ENCODE data around the gene PFDN4.

The PFDN4 gene

DNA sequence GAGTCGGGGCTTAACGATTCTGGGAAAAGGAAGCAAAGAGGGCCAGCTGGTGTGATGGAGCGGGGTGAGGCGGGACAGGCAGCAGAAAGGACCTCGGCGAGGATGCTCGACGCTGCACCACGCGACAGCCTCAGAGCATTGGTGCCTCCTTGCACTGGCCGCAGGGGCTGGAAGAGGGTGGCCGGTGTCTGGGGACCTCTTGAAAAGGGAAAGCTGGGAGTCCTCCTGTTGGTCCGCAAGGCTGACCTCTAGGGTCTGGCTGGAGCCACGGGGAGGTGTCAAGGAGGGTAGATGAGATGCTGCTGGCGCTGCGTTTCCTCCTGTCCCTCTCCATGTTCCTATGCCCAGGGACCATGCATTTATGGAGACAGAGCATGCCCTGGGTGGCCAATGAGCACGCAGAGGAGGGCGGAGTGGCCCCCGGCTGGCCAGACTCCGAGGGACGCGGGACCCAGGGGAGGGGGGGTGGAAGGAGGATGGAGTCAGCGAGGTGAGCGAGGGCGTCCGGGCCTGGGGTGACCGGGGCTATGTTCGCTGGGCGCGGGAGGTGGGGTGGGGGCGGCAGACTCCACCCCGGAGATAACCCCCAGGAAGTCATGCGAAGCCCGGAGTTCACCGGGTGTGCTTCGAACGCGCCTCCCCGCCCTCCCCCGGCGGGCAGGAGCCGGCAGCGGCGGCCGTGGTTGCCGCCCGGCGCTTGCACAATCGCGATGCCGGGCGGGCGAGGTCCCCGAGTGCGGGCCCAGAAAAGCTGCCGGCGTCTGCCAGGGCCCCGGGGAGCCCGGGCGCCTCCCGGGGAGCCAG, 34.0 kb upstream of the PFDN4 start, which contains the start of gene CYP24A1:
Gene CYP24A1 (minus strand): TSS at position 334 of the 804 bp plus-strand sequence. CDS start 407 bp downstream, outside the sequence.
- no peak for DNase-seq (ENCODE audit: low read depth in 2 of 2)

DNA sequence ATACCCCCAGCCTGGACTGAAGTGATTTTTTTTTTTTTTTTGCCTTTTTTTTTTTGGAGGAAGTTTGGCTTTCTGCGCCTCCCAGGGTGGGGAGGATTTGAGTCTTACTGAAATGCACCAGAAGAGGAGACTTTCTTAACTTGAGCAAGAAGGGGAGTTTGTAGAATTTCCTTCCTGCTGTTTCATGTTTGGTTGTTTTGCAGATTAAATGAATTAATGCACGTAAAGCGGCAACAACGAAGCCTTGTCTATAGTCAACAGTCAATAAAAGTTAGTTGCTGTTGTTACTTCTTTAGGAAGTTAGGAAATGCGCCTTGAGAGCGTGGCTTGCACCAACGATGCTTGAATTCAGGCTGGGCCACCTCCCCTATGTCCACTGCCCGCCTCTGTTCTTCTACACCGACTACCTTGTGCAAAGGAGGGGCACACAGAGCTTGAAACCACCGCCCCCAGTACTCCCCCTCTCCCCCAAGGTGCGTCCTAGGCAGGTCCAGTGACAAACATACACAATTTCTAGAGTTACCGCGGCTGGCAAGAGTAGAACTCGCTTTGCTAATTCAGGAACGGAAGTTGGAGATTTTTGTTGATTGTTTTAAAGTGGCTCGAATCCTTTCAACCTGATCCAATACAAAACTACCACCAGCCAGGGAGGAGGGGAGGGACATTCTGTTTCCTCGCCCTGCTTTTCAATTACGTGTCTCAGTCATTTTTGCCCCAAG, 33.3 kb upstream of the PFDN4 start:
- no peak for DNase-seq (ENCODE audit: low read depth in 2 of 2)

DNA sequence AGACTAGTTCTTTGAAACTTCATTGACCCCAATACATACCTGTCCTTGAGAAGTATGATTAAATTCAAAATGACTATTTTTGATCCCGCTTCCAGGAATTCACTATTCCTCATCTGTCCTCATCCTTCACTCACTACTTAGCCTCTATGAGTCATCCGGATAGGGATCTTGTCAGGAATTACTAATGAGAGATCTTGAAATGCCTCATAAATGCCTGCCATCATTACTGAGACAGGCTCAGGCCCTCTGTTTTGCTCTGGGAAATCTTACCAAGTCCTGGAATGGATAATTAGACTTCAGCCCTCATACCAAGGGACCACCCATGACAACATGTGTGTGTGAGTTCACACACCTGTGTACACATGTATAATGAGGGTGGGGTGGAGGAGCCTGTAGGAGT, 31.3 kb upstream of the PFDN4 start:
- no peak for DNase-seq (ENCODE audit: low read depth in 2 of 2)

- DNase-seq (ENCODE audit: low read depth in 2 of 2) = no peak
Measured at GRCh38 chr20:54177378-54177777, 30.5 kb upstream of the PFDN4 start.

- DNase-seq (ENCODE audit: low read depth in 2 of 2) = no peak
Measured at GRCh38 chr20:54178256-54178655, 29.6 kb upstream of the PFDN4 start.

DNA sequence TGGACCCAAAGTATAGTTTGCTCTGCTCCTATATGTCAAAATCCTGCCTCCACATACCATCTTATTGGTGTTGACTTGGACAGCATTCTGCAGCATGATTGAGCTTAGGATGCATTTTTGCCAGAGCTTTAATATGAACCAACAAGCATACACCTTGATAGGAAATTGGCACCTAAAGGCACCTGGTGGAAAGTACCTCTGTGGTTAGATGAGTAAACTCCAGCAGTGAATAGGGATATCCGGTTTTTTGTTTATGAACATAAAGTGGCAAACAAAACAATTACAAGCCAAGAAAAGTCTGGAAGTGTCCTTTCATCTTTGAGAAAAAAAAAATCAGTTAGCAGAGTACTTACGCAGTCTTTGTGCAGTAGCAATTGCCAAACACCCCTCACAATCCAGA, 27.9 kb upstream of the PFDN4 start:
- DNase-seq (ENCODE audit: low read depth in 2 of 2) = no peak

- DNase-seq (ENCODE audit: low read depth in 2 of 2) = no peak
Measured at GRCh38 chr20:54180931-54181330, 27.0 kb upstream of the PFDN4 start.

DNA sequence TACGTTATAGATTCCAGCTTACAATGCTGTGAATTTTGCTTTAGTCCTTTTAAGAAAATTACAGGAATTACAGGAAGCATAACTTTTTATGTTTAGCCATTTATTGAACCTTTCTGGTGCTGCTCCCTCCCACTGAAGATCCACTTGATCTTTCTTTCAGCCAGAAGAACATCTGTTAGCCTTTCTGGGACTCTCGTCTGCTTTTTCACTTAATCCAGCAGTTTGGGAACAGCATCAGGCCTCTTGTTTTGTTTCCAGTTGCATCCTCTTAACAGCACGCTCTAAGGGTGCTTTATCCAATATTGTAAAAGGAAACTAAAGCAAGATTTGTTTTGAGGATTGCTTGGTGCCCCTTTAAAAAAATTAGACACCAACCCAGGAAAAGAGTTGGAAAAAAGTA, 23.8 kb upstream of the PFDN4 start:
- no peak for DNase-seq (ENCODE audit: low read depth in 2 of 2)

DNA sequence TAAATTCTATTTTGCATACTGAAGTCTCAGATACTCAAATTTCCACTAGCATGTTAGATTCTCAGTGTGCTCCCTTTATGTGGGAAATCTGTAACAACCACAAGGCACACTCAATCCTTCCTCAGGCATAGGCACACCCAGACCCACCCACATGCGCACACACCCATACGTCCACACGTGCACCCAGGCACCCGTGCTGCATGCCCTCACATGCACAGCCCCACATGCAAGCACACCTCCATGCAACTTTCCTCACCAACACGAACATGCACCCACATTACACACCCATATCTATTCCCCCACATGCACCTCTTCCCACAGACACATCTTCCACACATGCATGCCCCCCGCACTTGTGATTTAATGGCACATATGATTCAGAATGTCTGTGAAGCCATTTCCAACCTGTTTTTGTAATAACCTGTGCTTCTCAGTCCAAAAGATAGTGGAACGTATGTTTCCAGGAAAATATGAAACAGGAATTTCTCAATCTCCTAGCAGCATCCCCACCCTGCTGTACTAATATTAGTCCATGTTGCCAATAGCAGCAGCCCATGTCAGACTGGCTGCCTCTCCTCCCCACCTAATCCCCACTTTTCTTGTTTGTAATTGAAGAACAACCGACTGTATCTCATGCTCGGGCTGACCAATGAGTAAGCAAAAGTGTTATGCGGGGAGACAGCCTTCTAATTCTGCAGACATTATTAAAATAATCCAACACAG, 22.8 kb upstream of the PFDN4 start:
- DNase-seq (ENCODE audit: low read depth in 2 of 2) = no peak

DNA sequence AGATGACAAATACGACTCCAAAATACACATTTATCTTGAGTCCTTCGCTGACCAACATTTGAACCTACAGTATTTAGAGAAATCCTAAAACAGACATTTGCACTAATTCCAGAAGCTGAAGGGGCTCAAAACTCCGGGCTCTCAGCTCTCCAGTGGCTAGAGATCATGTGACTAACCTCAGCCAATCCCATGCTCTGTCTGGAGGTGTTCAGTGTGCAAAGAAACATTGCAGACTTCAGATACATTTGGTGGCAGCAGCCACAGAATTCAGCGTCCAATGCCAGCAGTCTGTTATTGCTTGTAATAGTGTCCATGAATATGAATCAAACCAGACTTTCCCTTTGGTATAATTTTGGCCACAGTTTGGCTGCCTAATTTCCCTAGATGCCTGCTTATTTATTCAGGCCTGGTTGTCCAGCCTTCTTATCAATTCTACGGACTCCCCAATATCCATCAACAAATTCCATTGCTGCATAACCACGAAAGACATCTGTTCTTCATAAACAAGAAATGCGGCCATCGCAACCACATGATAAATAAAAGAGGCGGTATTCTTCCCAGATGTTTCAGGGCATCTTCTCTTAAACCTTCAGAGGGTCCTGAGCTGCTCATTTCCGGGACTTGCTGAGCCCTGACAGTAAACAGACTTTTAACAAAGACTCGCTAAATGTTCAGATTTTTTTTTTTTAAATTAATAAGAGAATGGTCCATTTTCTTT, 19.6 kb upstream of the PFDN4 start:
- no peak for DNase-seq (ENCODE audit: low read depth in 2 of 2)

- no peak for DNase-seq (ENCODE audit: low read depth in 2 of 2)
Measured at GRCh38 chr20:54189630-54190029, 18.3 kb upstream of the PFDN4 start.

DNA sequence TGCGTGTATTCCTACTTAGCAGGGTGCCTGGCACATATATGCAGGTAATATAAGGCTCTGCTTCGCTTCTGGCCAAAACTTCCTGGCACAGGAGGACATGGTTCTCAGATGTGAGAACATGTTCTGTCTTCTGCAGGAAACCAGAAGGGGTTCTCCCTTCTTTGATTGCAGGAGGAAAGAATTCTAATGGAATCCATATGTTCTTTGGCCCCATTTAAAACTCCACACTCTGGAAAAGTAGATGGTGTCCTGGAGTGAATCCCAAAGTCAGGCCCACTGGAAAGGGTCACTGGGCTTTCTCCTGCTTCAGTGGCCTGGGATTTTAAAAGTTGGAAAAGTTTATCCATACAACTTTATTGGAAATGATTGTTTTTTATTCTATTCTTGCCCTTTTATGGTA, 17.7 kb upstream of the PFDN4 start:
- DNase-seq (ENCODE audit: low read depth in 2 of 2) = no peak

DNA sequence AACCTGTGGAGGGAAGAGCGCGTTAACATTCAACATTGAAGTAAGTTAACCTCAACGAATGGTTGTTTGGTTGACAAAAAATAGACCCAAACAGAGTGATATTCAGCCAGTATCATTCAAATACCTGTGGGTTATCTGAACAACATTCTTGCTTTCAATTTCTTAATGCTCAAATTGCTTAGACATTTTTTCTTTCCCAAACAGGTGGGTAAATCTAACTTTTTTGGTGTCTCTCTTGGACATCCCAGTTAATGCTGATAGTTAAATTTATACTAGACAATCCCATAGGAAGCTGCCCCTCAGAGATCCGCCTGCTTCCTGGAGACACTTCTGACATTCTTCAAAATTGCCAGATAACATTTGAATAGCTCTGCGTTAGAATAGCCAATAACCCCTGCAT, 14.1 kb upstream of the PFDN4 start:
- DNase-seq (ENCODE audit: low read depth in 2 of 2) = no peak

- no peak for DNase-seq (ENCODE audit: low read depth in 2 of 2)
Measured at GRCh38 chr20:54194724-54195438, 13.0 kb upstream of the PFDN4 start.

- no peak for DNase-seq (ENCODE audit: low read depth in 2 of 2)
Measured at GRCh38 chr20:54195483-54196472, 12.1 kb upstream of the PFDN4 start.

- DNase-seq (ENCODE audit: low read depth in 2 of 2) = no peak
Measured at GRCh38 chr20:54197621-54198604, 10.0 kb upstream of the PFDN4 start.

- DNase-seq (ENCODE audit: low read depth in 2 of 2) = no peak
Measured at GRCh38 chr20:54199283-54199682, 8.6 kb upstream of the PFDN4 start.

DNA sequence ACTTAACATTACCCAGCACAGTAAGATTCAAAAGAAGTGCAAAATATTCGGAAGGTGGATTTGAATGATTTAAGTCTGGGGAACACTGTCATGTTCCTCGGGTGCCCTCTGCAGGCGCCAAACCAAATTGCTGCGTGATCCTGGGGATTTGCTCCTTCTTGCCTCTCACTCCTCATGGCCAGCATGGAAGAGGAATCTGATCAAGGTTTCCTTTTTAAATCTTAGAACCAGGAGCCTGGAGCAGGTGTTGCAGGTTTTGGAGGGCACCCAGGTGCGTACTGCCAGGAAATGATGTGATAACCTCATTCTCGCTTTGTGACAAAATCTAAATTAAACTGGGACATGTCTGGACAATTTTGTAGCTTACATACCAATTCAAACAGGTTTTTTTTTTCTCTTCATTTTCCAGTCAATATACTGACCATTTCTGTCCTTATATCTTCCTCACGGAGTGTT, 8.1 kb upstream of the PFDN4 start:
- peak; percentile 60 to 61 for DNase-seq (ENCODE audit: low read depth in 2 of 2)

All from stimulated activated CD4-positive, alpha-beta T cell treated with anti-CD3 and anti-CD28 coated beads, Interleukin-1b, Interleukin-23, amount 100 ng/mL, for 4 hours (primary cell).